NCI-H1092 treated with DMSO at 0.1 percent for 48 hours (cell line): ENCODE data around the gene ZNF219.

Experiments used
- DNase-seq: peaks from one replicate; lab custom pipeline; 2025; lab: John Stamatoyannopoulos, UW

Gene ZNF219

DNA sequence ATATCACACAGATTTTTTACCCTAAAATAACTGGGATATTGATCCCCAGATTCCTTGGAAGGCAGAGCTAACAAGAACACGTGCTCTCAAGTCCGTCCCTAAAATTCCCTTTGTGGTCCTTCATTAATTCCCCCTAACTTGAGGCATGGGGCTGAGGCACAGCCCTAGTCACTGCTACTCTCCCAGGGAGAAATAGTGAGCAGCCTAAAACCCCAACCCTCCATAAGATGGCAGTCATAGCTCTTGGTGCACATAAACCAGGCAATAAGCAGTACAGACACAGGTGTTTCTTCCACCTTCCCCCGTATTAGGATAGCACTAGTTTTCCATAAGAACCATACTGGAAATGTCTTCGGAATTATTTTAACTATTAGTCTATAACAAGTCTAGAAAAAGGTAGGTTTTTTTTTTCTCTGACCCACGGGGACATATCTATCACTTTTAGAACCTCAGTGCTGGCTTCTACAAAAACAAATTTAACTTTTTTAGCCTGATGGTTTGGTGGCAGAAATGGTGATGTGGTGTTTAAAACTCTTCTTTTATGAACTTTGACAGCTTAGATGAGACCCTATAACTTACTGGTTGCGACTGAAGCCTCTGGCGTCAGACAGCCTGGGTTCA is 31.5 kb downstream of the ZNF219 start:
- DNase-seq, result peak; percentile 30

DNA sequence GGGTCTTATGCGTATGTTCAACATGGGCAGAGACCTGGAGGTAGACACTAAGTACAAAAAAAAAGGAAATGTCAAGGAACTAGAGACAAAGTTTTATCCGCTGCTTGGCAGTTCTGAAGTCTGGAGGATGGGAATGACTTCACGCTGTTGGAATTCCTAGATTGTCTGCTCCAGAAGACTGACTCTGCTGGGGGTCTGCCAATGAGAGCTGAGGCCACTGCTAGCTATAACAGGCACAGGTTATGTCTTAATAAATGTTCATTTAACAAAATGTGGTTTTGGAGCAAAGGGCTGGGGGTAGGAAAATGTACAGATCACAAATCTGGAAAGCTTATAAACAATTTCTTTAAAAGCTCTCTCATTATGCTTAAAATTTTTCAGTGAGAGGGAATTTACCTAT is 35.0 kb downstream of the ZNF219 start:
- no peak for DNase-seq

DNA sequence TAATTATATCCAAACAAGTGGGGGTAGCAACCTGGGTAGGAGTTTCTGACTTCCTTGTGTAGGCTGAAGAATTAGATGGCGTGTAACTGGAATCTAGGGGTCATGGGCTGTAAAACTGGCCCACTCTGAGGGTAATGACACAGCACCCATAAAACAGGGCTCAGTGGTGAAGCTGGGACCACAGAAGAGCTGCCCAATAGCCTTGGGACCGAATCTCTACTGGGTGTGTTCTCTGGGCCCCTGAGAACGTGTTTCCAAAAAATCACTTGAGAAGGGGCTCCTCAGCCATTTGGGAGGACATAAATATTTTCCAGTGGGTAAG is 37.1 kb downstream of the ZNF219 start:
- DNase-seq, result no peak

DNA sequence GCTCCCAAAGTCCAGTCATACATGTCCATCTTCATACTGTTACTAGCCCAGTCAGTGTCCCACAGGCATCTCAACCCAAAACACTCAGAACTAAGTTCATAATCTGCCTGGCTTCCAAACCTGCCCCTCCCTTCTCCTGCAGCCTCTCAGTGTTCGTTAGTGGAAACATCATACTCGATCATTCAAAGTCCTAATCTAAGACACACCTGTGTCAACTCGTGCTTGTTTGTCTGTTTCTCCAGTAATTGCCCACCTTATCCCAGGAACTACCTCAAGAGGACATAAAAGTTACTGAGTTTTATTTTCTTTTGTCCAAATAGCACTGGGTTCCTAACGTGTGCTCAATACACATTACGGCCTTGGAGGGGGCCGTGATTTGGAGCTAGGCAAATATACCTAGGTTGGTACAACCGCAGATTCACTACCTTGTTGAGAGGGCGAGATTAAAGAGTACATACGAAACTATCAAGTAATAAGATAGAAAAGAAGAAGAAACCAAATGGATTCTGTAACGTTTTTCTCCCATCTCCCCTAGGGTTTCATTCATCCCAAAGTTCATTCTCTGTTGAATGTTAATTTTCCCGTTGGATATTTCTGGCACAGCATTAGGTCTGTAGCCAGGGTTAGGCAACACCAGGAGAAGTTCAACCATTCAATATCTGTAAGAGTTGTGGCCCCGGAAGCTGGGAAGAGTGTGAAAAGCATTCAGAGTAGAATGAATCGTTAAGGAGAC is 37.7 kb downstream of the ZNF219 start:
- DNase-seq, result no peak

DNA sequence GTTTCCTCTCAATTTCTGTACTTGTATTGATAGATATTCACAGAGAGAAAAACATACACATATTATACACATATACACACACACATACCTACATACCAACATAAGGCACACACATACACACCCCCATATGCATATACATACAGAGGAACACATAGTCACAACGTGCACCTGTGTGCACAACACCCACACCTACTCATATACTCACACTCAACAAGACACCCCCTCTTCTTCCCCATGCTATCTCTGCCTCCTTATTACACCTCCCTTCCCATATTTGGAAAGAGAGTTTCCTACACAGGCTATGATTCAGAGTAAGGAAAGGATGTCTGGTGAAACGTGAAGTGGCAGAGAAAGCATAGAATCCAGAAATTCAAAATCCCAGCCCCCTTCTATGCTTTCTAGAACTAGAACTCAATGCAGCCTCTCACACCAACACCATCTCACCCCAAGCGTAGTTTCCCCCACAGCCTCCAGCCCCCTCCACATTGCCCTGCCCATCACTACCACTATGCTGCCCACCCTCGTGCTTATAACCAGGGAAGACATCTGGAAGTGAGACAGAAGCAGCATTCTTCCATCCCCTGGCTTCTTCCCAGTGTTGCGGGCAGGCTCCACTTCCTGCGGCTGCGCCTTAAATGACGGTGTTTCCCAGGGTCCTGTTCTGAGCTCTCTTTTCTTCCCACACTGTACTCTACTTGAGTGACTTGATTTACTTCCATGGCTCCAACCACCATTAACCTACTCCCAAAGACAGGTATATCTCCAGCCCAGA is 38.4 kb downstream of the ZNF219 start:
- no peak for DNase-seq

DNA sequence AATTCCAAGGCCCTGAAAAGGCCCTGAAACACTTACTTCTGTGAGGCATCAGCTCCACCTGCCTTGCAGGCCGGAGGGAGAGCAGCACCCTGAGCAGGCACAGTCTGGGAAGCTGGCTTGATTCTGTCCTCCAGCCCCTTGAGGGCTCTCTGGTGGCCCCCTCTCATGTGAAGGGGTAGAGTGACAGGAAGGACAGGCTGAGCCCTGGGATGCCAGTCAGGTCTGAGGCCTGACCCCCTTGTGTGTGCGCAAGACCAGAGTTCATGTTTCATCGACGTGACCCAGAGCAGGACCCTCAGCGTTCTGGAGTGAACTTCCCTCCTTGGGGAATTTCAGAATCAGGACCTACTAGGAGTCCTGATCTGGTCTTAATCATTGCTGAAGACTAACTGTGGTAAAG is 39.6 kb downstream of the ZNF219 start:
- no peak for DNase-seq

DNA sequence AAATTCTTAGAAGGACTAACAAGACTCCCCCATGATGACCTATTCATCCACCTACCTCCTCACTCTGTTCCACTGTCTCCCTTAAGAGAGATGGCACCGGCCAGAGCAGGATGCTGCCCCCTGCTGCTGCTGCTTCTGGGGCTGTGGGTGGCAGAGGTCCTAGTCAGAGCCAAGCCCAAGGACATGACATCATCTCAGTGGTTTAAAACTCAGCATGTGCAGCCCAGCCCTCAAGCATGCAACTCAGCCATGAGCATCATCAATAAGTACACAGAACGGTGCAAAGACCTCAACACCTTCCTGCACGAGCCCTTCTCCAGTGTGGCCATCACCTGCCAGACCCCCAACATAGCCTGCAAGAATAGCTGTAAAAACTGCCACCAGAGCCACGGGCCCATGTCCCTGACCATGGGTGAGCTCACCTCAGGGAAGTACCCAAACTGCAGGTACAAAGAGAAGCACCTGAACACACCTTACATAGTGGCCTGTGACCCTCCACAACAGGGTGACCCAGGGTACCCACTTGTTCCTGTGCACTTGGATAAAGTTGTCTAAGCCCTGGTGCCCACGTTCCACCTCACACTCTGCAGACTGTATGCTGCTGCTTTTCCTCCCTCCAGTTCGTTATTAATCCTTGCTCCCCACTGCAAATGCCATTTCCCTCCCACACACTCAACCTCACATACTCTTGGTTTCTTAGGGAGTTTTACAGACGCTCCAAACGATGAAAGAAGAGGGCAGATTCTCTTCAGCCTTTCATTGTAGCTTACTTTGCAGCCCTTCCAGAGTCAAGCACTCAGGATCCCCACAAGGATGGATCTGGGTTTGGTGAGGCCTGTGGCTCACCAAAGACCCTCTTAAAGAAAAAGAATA is 40.4 kb downstream of the ZNF219 start, which contains the start of gene RNASE8:
Gene RNASE8 (plus strand): TSS at position 20 of the 873 bp plus-strand sequence. CDS start 71 bp downstream, at position 91.
- DNase-seq, result no peak

DNA sequence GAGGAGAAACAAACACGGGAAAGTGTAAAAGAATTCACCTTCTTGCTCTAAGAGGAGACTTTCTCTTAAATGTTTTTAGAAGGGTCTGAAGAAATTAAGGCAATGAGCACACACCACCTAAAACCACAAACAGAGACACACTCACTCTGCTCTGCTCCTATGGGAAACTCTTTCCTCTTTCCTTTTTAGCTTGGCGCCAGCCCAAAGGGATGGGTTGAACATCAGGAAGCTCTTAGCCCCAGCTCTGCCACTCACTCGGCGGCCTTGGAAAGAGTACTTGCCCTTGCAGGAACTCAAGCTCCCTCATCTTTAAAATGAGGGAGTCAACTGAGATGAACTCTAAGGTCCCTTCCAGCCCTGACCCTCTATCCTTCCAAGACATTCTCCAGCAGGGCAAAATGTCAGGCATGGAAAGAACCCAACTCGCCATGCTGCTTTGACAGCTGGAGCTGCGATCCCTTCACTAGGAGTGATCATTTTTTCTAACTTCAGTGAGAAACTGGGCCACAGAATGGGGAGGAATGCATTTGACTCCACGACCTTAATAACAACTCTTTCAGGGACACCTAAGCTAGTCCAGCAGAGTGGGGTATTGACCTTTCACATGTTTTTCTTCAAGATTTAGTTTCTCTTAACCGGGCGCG is 41.8 kb downstream of the ZNF219 start:
- no peak for DNase-seq

DNA sequence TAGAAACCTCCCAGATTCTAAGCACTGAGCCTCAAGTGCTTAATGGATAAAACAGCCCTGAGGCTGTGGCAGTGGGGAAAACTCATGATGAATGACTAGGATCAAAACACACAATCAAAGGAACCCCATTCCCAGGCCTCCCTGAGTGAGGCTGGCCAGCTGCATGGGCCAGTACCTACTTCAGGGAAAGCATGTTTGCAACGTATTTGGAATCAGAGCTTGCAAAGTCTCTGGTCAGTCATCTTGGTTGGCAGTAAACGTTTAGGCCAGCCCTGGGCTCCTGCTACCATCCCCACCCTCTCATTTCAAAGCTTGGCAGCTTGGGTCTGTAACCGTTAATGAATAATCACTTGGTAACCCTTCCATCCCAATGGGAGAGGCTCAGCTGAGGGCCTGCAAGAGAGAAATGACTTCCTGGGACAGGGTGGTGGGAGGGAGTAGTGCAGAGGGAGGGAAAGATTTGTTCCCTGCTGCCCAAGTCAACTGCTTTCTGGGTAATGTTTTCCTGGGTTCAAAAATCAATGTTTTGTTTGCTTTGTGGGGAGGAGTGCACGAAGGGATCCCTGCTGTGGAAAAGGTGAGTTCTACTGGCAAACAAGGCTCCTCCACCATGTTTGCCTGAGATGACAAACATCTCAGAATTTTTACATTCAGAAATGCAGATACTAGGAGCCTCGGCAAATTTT is 42.9 kb downstream of the ZNF219 start:
- no peak for DNase-seq

DNA sequence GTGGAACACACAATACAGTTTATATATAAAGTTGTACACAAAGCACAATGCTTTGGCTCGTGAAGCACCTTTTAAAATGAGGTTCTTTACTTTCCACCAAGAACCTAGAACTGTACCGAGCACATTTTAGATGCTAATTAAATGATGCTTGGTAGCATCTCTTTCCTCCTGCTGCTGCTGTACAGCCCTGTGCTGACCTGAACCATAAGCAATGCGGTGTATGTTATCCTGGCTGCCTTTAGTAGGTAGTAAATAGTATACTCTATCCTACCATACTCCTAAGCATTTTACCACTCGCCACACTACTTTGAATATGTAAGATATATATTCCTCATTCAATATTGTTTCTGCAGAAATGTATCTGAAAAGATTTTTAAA is 43.7 kb downstream of the ZNF219 start:
- no peak for DNase-seq

DNA sequence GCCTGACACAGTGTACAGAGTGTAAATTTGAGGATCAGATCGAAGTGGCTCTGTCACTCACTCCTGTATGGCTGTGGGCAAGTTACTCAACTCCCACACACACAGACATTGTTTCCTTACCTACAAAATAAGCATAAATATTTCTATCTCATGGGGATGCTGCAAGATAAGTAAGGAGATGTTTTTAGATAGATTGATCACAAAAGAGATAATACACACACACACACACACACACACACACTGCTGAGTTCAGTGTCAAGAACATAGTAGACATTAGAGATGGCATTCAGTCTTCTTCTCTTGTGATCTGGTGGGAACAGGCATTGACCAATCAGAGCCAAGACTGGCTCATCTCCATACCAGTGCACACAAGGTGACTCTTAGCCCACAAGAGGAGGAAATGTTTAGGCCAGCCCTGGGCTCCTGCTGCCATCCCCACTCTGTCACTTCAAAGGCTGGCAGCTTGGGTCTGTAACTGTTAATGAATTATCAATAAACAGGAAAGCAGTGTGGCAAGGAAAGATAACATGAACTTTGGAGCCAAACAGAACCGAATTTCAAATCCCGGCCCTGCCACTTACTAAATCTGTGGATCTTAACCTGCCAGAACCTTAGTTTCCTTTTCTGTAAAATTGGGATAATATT is 44.2 kb downstream of the ZNF219 start:
- no peak for DNase-seq

DNA sequence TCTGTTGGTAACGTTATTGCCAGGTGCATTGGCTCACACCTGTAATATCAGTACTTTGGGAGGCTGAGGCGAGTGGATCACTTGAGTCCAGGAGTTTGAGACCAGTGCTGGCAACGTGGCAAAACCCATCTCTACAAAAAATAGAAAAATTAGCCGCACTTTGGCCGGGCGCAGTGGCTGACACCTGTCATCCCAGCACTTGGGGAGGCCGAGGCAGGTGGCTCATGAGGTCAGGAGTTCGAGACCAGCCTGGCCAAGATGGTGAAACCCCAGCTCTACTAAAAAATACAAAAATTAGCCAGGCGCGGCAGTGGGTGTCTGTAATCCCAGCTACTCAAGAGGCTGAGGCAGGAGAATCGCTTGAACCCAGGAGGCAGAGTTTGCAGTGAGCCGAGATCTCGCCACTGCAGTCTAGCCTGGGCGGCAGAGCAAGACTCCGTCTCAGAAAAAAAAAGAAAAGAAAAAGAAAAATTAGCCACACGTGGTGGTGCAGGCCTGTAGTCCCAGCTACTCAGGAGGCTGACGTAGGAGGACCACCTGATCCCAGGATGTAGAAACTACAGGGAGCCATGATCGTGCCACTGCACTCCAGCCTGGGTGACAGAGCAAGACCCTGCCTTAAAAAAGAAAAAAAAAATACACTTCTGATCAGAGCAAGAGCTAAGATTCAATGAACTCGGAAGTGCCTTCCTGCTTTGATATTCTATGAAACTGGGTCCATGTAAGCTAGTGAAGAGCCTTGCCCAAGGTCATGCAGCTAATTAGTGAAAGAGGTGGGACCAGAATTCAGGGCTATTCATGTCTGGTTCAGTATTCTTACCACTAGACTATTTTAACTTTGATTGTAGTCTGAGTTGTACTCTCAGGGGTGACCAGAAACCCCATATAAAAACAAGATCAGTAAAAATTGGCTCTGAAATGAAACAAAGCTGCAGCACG is 45.0 kb downstream of the ZNF219 start:
- DNase-seq, result no peak

DNA sequence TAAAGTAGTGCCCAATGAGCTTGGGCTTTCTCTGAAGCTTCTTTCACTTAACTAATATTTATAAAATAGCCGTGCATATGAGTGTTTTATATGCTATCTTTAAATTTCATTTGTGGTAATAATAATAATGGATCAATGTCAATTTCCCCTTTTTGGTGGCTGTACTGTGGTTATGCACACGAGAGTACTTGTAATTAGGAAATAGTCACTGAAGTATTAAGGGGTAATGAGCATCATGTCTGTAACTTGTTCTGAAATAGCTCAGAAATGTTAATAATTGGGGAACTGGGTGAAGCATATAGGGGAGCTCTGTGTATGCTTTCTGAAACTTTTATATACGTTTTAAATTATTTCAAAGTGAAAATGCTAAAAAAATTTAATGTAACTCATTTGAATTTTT is 47.9 kb downstream of the ZNF219 start:
- no peak for DNase-seq

DNA sequence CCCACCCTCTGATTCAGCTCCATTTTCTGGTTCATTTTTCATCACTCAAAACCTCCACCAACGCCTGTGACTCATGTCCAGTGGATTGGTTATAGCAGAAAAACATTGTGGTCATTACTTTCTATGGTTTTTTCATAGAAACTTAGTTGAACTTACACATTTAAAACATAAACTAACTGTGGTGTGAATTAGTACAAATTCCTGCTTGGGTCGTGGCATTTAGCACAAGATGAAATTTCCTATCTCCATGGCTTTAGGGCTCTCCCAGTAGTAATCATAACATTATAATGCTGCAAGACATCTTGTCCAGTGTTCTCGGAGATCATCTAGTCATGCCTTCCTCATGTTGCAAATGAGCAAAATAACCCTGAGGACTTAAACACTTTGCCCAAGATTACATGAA is 49.2 kb downstream of the ZNF219 start:
- no peak for DNase-seq

DNA sequence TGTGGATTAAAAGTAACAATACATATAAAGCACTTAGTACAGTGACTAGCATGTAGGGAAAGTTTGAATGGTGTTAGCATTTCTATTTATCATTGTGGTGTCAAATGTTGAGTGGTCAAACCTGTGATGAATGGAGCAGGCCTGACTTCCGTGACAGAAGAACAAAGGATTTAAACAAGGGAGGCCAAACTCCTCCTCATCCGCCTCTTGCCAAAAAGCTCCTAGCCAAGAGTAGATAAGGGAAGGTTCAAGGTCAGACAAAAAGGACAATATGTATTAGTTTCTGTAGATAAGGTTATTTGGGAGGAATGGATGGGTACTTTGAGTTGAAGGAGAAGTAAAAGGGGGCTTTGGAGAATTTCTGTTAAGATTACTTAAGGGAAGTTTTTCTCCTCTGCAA is 49.8 kb downstream of the ZNF219 start:
- no peak for DNase-seq

DNA sequence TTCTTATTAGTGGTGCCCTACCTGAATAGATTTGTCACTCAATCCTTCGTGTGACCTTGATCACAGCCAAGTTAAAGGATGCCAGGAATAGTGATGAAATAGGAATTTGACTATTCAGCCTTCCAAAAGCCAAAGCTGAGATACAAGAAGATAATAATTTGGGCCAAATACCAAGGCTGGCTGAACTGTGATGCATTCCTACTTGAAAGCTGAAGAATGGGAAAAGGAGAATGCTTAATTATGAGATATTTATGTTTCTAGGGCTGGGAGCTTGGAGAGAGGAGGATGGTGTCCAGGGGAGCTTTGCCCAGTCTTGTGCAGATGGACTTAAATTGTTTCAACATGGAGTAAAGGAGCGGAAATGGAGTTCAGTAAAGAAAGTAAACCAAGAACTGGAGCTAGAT is 51.1 kb downstream of the ZNF219 start:
- DNase-seq, result no peak

DNA sequence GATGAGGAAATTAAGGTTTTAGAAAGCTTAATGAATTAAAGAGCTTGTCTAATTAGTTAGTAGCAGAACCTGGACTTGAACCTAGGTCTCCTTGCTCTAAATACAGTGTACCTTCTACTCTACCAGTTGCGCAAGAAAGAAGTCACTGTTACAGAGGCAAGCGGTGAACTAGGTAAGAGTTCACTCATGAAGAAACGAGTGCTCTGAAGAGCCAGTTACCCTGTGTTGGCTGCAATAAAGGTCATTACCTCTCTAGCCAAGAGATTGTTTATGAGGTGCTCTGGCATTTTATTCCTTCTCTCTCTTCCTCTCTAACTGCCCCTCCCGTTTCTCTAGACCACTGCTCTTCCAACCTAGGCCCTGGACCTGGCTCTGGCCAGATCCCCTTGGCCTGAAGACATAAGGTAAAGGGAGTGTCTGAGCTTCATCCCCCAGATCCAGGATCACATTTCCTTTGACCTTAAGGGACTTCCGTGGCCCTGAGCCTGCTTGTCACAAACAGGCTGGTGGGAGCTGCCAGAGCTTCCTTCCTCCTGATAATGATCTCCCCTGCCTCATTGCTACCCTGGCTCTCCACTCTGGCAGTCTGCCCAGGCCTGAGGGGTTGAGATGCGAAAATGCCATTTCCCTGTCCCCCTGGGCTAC is 54.4 kb downstream of the ZNF219 start:
- DNase-seq, result peak; percentile 32

DNA sequence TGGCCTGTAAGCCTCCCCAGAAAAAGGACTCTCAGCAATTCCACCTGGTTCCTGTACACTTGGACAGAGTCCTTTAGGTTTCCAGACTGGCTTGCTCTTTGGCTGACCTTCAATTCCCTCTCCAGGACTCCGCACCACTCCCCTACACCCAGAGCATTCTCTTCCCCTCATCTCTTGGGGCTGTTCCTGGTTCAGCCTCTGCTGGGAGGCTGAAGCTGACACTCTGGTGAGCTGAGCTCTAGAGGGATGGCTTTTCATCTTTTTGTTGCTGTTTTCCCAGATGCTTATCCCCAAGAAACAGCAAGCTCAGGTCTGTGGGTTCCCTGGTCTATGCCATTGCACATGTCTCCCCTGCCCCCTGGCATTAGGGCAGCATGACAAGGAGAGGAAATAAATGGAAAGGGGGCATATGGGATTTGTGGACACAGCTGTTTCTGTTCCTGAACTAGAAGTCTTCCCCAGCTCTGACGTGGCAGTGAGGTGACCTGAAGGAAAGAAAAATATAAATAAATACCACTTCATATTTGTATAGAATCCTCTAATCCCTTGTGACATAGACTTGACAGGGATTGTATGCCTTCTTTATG is 55.0 kb downstream of the ZNF219 start:
- DNase-seq, result no peak

DNA sequence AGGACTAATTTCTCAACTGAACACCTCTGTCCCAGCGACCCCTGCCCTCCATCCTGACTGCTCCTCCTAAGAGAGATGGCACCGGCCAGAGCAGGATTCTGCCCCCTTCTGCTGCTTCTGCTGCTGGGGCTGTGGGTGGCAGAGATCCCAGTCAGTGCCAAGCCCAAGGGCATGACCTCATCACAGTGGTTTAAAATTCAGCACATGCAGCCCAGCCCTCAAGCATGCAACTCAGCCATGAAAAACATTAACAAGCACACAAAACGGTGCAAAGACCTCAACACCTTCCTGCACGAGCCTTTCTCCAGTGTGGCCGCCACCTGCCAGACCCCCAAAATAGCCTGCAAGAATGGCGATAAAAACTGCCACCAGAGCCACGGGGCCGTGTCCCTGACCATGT is 55.5 kb downstream of the ZNF219 start:
- no peak for DNase-seq
